Ovary (tissue), 9 donors: ENCODE data around the gene SPAG9. TPM values are rescaled to one million over a fixed set of nuclear protein-coding genes. Genes with fewer than 3 reads are reported as not detected.
A peak's percentile ranks its signal among the peaks of the same experiment; 100 is the strongest.

Source experiments
- DNase-seq, 5 donors: peaks; one replicate each; pipeline ENCODE4 v3.0.0-alpha.2; 2019 to 2020
- H3K27ac ChIP-seq, 2 donors: fragments of 200-600 bp; one replicate each; pipeline versions ENCODE4 v1.5.1 to v1.8.0; 2019 to 2022
- H3K27me3 ChIP-seq: fragments of 200-600 bp; one replicate; pipeline ENCODE4 v1.8.0; 2022
- H3K36me3 ChIP-seq: fragments of 200-600 bp; sonication (generic); one replicate; pipeline ENCODE4 v1.5.1; 2019
- H3K4me1 ChIP-seq: one replicate; pipeline ENCODE4 v1.8.1; 2013; ENCODE audit warnings: mild to moderate bottlenecking, moderate library complexity; ENCODE audit not compliant: insufficient read depth
- H3K4me3 ChIP-seq: fragments of 200-600 bp; sonication (generic); one replicate; pipeline ENCODE4 v1.5.1; 2017
- H3K9me3 ChIP-seq, 2 donors: fragments of 200-600 bp in 1 of 2; sonication (generic) in 1 of 2; one replicate each; pipeline versions ENCODE4 v1.5.1 to v1.8.1; 2013 to 2019; ENCODE audit warnings: mild to moderate bottlenecking in 1 of 2, moderate library complexity in 1 of 2
- CTCF ChIP-seq, 3 donors: fragments of 450-650 bp in 2 of 3; fragments of 200-600 bp in 1 of 3; IDR thresholded peaks; one replicate each; pipeline versions ENCODE4 v1.5.1 to v1.8.0; 2016 to 2022; ENCODE audit warnings: antibody characterized with exemption in 3 of 3, mild to moderate bottlenecking in 1 of 3
- EP300 ChIP-seq: sonication (generic); formaldehyde crosslinking; IDR thresholded peaks from one replicate; pipeline ENCODE4 v1.6.1; 2017; ENCODE audit warnings: antibody characterized with exemption
- POLR2A ChIP-seq: fragments of 450-650 bp; IDR thresholded peaks from one replicate; pipeline ENCODE4 v1.6.1; 2017; ENCODE audit warnings: antibody characterized with exemption, mild to moderate bottlenecking, moderate library complexity
- WGBS, 3 donors: extraction: QIAGEN DNeasy Blood & Tissue Kit in 1 of 3; methylation state at CpG; one replicate each; pipeline versions ENCODE4 v1.1.5 to v1.1.7; 2013 to 2017; 5-methylcytosine and 5-hydroxymethylcytosine counted together
- intact Hi-C, 4 donors: fragments of 100-400 bp; cut with DNase I; formaldehyde crosslinking; loops; one replicate each; pipeline versions ENCODE4 v1.11.0 to v1.15.1; 2022 to 2023
- polyA plus RNA-seq, 2 donors: library from polyadenylated mRNA; stranded (reverse); fragments of 200-250 nt in 1 of 2; fragments of 350-450 nt in 1 of 2; fragmentation: Illumina TruSeq in 1 of 2; extraction: RNeasy Lipid Tissue Mini Kit (QIAGEN cat#74804) in 1 of 2; gene quantifications; one replicate each; pipeline ENCODE4 v1.2.3, GENCODE V29; 2013 to 2014
- total RNA-seq, 7 donors: library from RNA; depleted of rRNA in 2 of 7; stranded (reverse); fragments of >200 nt in 2 of 7; fragmentation: NEBNext Ultra II Directional in 3 of 7; extraction: Animal tissue kit (Norgen Biotek cat#: 25700) in 3 of 7; gene quantifications; one replicate each; pipeline versions ENCODE4 v1.1.0 to v1.2.4, GENCODE V29; 2016 to 2023
- donor health status: DM: no; HTN: no; CAD: no; lungs with moderate emphysema.
- donor health status: DM: no; HTN: no; CAD: no.
- donor health status: Bipolar disorder and iron deficiency.
- donor health status: DM: yes; HTN: yes; CAD: no.
- donor health status: DM: no; HTN: no; CAD: no.
- donor health status: DM: yes; HTN: yes; CAD: no.

Gene SPAG9
- total and polyA plus RNA-seq, 9 donors = 28.8 to 103 (median 79.4) TPM

- no peaks in the 10 kb centered on the region for H3K36me3 ChIP-seq
- no peaks in the 10 kb centered on the region for H3K27me3 ChIP-seq
- H3K4me3 ChIP-seq = no peak overlapping the region
- H3K9me3 ChIP-seq = no peaks in the 10 kb centered on the region
- intact Hi-C loops = no loop called here
- no peaks in the 10 kb centered on the region for H3K4me1 ChIP-seq
- DNase-seq = no peak
- no peak for TF ChIP-seq EP300
- no peak for TF ChIP-seq CTCF (IDR thresholded peaks at IDR 0.05)
- TF ChIP-seq POLR2A = no peak
- WGBS, 3 donors = 91 to 95% (median 92%) methylated on average over 5 of the region's 5 CpGs
- H3K27ac ChIP-seq = no peak overlapping the region
Measured at GRCh38 chr17:50972577-50972976, 148.1 kb downstream of the SPAG9 start.

- Histone ChIP-seq H3K4me3 (no peak overlapping the region), H3K27ac (peak overlapping the region in 1 of 2 donors; percentile 7), H3K36me3 (no peaks in the 10 kb centered on the region), H3K27me3 (no peaks in the 10 kb centered on the region), H3K4me1 (no peaks in the 10 kb centered on the region), H3K9me3 (no peaks in the 10 kb centered on the region)
- WGBS, 3 donors = 8 to 27% (median 20%) methylated on average over 1 of the region's 1 CpG
- DNase-seq = no peak
- intact Hi-C loops = no loop called here
- no peak for TF ChIP-seq CTCF (IDR thresholded peaks at IDR 0.05)
- no peak for TF ChIP-seq POLR2A
- no peak for TF ChIP-seq EP300
Measured at GRCh38 chr17:50967795-50968194, 152.9 kb downstream of the SPAG9 start.

- Histone ChIP-seq H3K27ac (no peak overlapping the region), H3K4me1 (no peaks in the 10 kb centered on the region), H3K9me3 (no peaks in the 10 kb centered on the region), H3K36me3 (no peaks in the 10 kb centered on the region), H3K4me3 (no peak overlapping the region), H3K27me3 (no peaks in the 10 kb centered on the region)
- intact Hi-C loops = no loop called here
- no peak for DNase-seq
- 76 to 84% (median 77%) methylated on average over 3 of the region's 3 CpGs for WGBS, 3 donors
- TF ChIP-seq CTCF (IDR thresholded peaks at IDR 0.05) (no peak), EP300 (no peak), POLR2A (no peak)
Measured at GRCh38 chr17:50966163-50966666, 154.5 kb downstream of the SPAG9 start.

- H3K4me1 ChIP-seq = no peaks in the 10 kb centered on the region
Measured at GRCh38 chr17:50963139-50963538, 157.5 kb downstream of the SPAG9 start.

More at GRCh38 chr17:50963139-50963538, 157.5 kb downstream of the SPAG9 start:
- TF ChIP-seq POLR2A (no peak), EP300 (no peak), CTCF (IDR thresholded peaks at IDR 0.05) (no peak)
- Histone ChIP-seq H3K36me3 (no peaks in the 10 kb centered on the region), H3K4me3 (no peak overlapping the region), H3K27me3 (no peaks in the 10 kb centered on the region), H3K9me3 (no peaks in the 10 kb centered on the region), H3K27ac (no peak overlapping the region)
- intact Hi-C loops = no loop called here
- no peak for DNase-seq
- 21 to 51% (median 34%) methylated on average over 2 of the region's 2 CpGs for WGBS, 3 donors
